C4-2B (cell line): ENCODE measurements around the gene C3orf62.

ENCODE experiments used
- CTCF ChIP-seq: fragments of 450-650 bp; conservative IDR thresholded peaks from 2 replicates; pipeline ENCODE4 v1.5.1; 2017; ENCODE audit warnings: mild to moderate bottlenecking
- ZFX ChIP-seq: fragments of 450-650 bp; IDR thresholded peaks from 2 replicates; pipeline ENCODE4 v1.6.1; 2017

- TF ChIP-seq CTCF (no peak), ZFX (no peak)
These were observed 39.8 kb upstream of the C3orf62 start for GRCh38 chr3:49316696-49317457.
